ENCODE results near the gene MAD1L1.

MAD1L1 gene

GRCh38 chr7:2101630-2102374, 130.9 kb downstream of the MAD1L1 start:
- DNase-seq (ENCODE audit: low read depth), result no peak
- TF ChIP-seq CTCF (conservative IDR thresholded peaks at IDR 0.05; ENCODE audit: low read length), result no peak
- H3K4me3 ChIP-seq (ENCODE audit: low read length), result no peak overlapping the region

- H3K4me3 ChIP-seq (ENCODE audit: low read length), result no peak overlapping the region
- DNase-seq (ENCODE audit: low read depth), result no peak
- no peak for TF ChIP-seq CTCF (conservative IDR thresholded peaks at IDR 0.05; ENCODE audit: low read length)
Measured at GRCh38 chr7:2100278-2101208, 132.2 kb downstream of the MAD1L1 start.

GRCh38 chr7:2099048-2099957, 133.4 kb downstream of the MAD1L1 start:
- no peak overlapping the region for H3K4me3 ChIP-seq (ENCODE audit: low read length)
- peak; percentile 65 for DNase-seq (ENCODE audit: low read depth)
- no peak for TF ChIP-seq CTCF (conservative IDR thresholded peaks at IDR 0.05; ENCODE audit: low read length)

- no peak overlapping the region for H3K4me3 ChIP-seq (ENCODE audit: low read length)
- TF ChIP-seq CTCF (conservative IDR thresholded peaks at IDR 0.05; ENCODE audit: low read length), result no peak
- DNase-seq (ENCODE audit: low read depth), result no peak
Measured at GRCh38 chr7:2098496-2098895, 134.2 kb downstream of the MAD1L1 start.

- DNase-seq (ENCODE audit: low read depth), result no peak
- TF ChIP-seq CTCF (conservative IDR thresholded peaks at IDR 0.05; ENCODE audit: low read length), result no peak
- no peak overlapping the region for H3K4me3 ChIP-seq (ENCODE audit: low read length)
Measured at GRCh38 chr7:2098056-2098455, 134.7 kb downstream of the MAD1L1 start.

GRCh38 chr7:2097492-2097891, 135.3 kb downstream of the MAD1L1 start:
- H3K4me3 ChIP-seq (ENCODE audit: low read length), result no peak overlapping the region
- no peak for DNase-seq (ENCODE audit: low read depth)
- no peak for TF ChIP-seq CTCF (conservative IDR thresholded peaks at IDR 0.05; ENCODE audit: low read length)
